Kidney (tissue), 14 donors: ENCODE results near the gene GNAO1. TPM values are rescaled to one million over a fixed set of nuclear protein-coding genes. Genes with fewer than 3 reads are reported as not detected.

Experiments
- DNase-seq, 5 donors: peaks; one replicate each; pipeline ENCODE4 v3.0.0-alpha.2; 2013 to 2020
- FAIRE-seq: peaks from 2 replicates; lab custom pipeline; 2012; peaks lifted over from hg19 to GRCh38; lab: Jason Lieb, UNC
- H3K27ac ChIP-seq, 2 donors: one replicate each; pipeline ENCODE4 v1.7.0; 2013; ENCODE audit warnings: low read depth in 2 of 2, low read length in 2 of 2, inconsistent platforms in 1 of 2
- H3K27me3 ChIP-seq: one replicate; pipeline ENCODE4 v1.7.1; 2013; ENCODE audit warnings: low read length, inconsistent platforms; ENCODE audit not compliant: control insufficient read depth, insufficient read depth
- H3K36me3 ChIP-seq, 3 donors: one replicate each; pipeline versions ENCODE4 v1.7.0 to v1.7.1; 2013; ENCODE audit warnings: low read length in 3 of 3, control low read depth in 1 of 3, inconsistent platforms in 1 of 3; ENCODE audit not compliant: insufficient read depth in 3 of 3, control insufficient read depth in 2 of 3
- H3K4me1 ChIP-seq, 3 donors: one replicate each; pipeline versions ENCODE4 v1.7.0 to v1.7.1; 2013; ENCODE audit warnings: low read length in 3 of 3, inconsistent platforms in 1 of 3, low read depth in 1 of 3; ENCODE audit not compliant: control insufficient read depth in 2 of 3, insufficient read depth in 2 of 3
- H3K4me3 ChIP-seq, 3 donors: one replicate each; pipeline versions ENCODE4 v1.7.0 to v1.8.1; 2013; ENCODE audit warnings: low read length in 3 of 3, control low read depth in 1 of 3, inconsistent platforms in 1 of 3
- H3K9ac ChIP-seq, 3 donors: one replicate each; pipeline versions ENCODE4 v1.7.0 to v1.7.1; 2013; ENCODE audit warnings: low read length in 3 of 3, control low read depth in 1 of 3, inconsistent platforms in 1 of 3
- H3K9me3 ChIP-seq, 3 donors: one replicate each; pipeline versions ENCODE4 v1.7.0 to v1.7.1; 2013; ENCODE audit warnings: low read length in 3 of 3, control low read depth in 1 of 3, inconsistent platforms in 1 of 3; ENCODE audit not compliant: control insufficient read depth in 2 of 3, insufficient read depth in 1 of 3
- intact Hi-C: fragments of 100-400 bp; cut with DNase I; formaldehyde crosslinking; loops from one replicate; pipeline ENCODE4 v1.11.1; 2022
- polyA plus RNA-seq: library from polyadenylated mRNA; stranded (reverse); fragments of 350-450 nt; fragmentation: Illumina TruSeq; extraction: RNeasy Lipid Tissue Mini Kit (QIAGEN cat#74804); gene quantifications from one replicate; pipeline ENCODE4 v1.2.3, GENCODE V29; 2014; ENCODE audit warnings: low read depth, low replicate concordance; ENCODE audit not compliant: insufficient read depth
- total RNA-seq: library from RNA; stranded (reverse); fragmentation: NEBNext Ultra II Directional; extraction: Animal tissue kit (Norgen Biotek cat#: 25700); gene quantifications from one replicate; pipeline ENCODE4 v1.2.1, GENCODE V29; 2021
- TF ChIP-seq, protein P1 (sequence below): IDR thresholded peaks from 3 replicates; pipeline ENCODE4 v1.5.1; 2012; ENCODE audit warnings: mild to moderate bottlenecking, moderate library complexity, borderline replicate concordance; ENCODE audit not compliant: insufficient read depth; ENCODE audit errors: extremely low read depth
- donor health status: control.
- donor health status: control.
- donor health status: control.
- donor health status: control.
- donor health status: control.
- donor health status: DM: yes; HTN: yes; CAD: no.
- donor health status: Normal renal cell carcinoma (clear cell type).

The GNAO1 gene
- total and polyA plus RNA-seq, 2 donors from 2014 or later = 1.5 to 4.3 TPM

GRCh38 chr16:56399486-56399885 lies 208.2 kb downstream of the GNAO1 start:
- TF ChIP-seq, protein P1, sequence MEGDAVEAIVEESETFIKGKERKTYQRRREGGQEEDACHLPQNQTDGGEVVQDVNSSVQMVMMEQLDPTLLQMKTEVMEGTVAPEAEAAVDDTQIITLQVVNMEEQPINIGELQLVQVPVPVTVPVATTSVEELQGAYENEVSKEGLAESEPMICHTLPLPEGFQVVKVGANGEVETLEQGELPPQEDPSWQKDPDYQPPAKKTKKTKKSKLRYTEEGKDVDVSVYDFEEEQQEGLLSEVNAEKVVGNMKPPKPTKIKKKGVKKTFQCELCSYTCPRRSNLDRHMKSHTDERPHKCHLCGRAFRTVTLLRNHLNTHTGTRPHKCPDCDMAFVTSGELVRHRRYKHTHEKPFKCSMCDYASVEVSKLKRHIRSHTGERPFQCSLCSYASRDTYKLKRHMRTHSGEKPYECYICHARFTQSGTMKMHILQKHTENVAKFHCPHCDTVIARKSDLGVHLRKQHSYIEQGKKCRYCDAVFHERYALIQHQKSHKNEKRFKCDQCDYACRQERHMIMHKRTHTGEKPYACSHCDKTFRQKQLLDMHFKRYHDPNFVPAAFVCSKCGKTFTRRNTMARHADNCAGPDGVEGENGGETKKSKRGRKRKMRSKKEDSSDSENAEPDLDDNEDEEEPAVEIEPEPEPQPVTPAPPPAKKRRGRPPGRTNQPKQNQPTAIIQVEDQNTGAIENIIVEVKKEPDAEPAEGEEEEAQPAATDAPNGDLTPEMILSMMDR = no peak
- Histone ChIP-seq H3K27ac (no peak overlapping the region), H3K4me3 (no peak overlapping the region), H3K36me3 (peaks cover 10 to 31% (median 30%) of the 10 kb centered on the region in 3 donors), H3K27me3 (no peaks in the 10 kb centered on the region), H3K4me1 (no peaks in the 10 kb centered on the region), H3K9ac (no peak overlapping the region), H3K9me3 (no peaks in the 10 kb centered on the region)
- intact Hi-C loops = no loop called here
- DNase-seq (no peak), FAIRE-seq (no peak)

- H3K9me3 ChIP-seq = no peaks in the 10 kb centered on the region
- DNase-seq (no peak), FAIRE-seq (no peak)
- no peak overlapping the region for H3K27ac ChIP-seq
- TF ChIP-seq, protein P1 = no peak
- H3K36me3 ChIP-seq = peaks cover 11 to 41% (median 34%) of the 10 kb centered on the region in 3 donors
- H3K27me3 ChIP-seq = no peaks in the 10 kb centered on the region
- H3K4me3 ChIP-seq = no peak overlapping the region
- no peaks in the 10 kb centered on the region for H3K4me1 ChIP-seq
- no peak overlapping the region for H3K9ac ChIP-seq
- intact Hi-C loops = no loop called here
Observed at GRCh38 chr16:56400458-56400857, 209.2 kb downstream of the GNAO1 start.

DNA sequence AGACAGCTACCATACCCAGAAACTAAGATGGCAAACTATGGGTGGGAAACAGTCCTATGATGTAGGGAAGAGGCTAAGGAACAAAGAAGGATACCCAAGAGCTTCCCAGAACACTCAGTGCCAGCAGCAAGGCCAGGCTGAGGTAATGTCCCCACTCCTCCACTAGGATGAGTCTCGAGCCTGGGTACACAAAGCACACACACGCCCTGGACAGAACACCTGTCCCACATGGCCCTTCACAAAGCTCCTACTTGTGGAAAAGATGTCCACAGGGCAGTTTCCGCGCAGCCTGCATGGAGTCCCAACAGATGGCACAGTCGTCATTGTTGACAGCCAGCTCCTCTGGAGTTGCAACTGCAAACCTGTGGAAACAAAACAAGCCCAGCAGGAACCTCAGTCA lies 210.2 kb downstream of the GNAO1 start:
- no peak overlapping the region for H3K27ac ChIP-seq
- no peak overlapping the region for H3K4me3 ChIP-seq
- peaks cover 11 to 44% (median 34%) of the 10 kb centered on the region in 3 donors for H3K36me3 ChIP-seq
- FAIRE-seq (no peak), DNase-seq (no peak)
- H3K9ac ChIP-seq = no peak overlapping the region
- TF ChIP-seq, protein P1 = no peak
- H3K9me3 ChIP-seq = no peaks in the 10 kb centered on the region
- no peaks in the 10 kb centered on the region for H3K27me3 ChIP-seq
- intact Hi-C loops = no loop called here
- H3K4me1 ChIP-seq = no peaks in the 10 kb centered on the region
